Measurements from ENCODE around the gene SLC25A34.

Gene SLC25A34

GRCh38 chr1:15748690-15749398 lies 12.8 kb downstream of the SLC25A34 start:
- Histone ChIP-seq H3K9ac (ENCODE audit: low read depth, low read length) (no peak overlapping the region), H3K9me3 (ENCODE audit: control insufficient read depth, insufficient read depth, low read length) (no peaks in the 10 kb centered on the region), H3K36me3 (ENCODE audit: control insufficient read depth, insufficient read depth, low read length) (no peaks in the 10 kb centered on the region), H3K4me3 (ENCODE audit: low read depth, low read length) (no peak overlapping the region), H3K27me3 (ENCODE audit: control insufficient read depth, insufficient read depth, low read length) (no peaks in the 10 kb centered on the region), H3K4me1 (ENCODE audit: control insufficient read depth, insufficient read depth, low read length) (no peaks in the 10 kb centered on the region)

- no peaks in the 10 kb centered on the region for H3K36me3 ChIP-seq (ENCODE audit: control insufficient read depth, insufficient read depth, low read length)
- H3K9ac ChIP-seq (ENCODE audit: low read depth, low read length) = no peak overlapping the region
- H3K4me1 ChIP-seq (ENCODE audit: control insufficient read depth, insufficient read depth, low read length) = no peaks in the 10 kb centered on the region
- H3K9me3 ChIP-seq (ENCODE audit: control insufficient read depth, insufficient read depth, low read length) = no peaks in the 10 kb centered on the region
- no peaks in the 10 kb centered on the region for H3K27me3 ChIP-seq (ENCODE audit: control insufficient read depth, insufficient read depth, low read length)
- no peak overlapping the region for H3K4me3 ChIP-seq (ENCODE audit: low read depth, low read length)
Measured at GRCh38 chr1:15749399-15750291, 13.6 kb downstream of the SLC25A34 start.

GRCh38 chr1:15750924-15751323 lies 14.9 kb downstream of the SLC25A34 start:
- Histone ChIP-seq H3K4me1 (ENCODE audit: control insufficient read depth, insufficient read depth, low read length) (peaks cover 8% of the 10 kb centered on the region), H3K9ac (ENCODE audit: low read depth, low read length) (no peak overlapping the region), H3K9me3 (ENCODE audit: control insufficient read depth, insufficient read depth, low read length) (no peaks in the 10 kb centered on the region), H3K4me3 (ENCODE audit: low read depth, low read length) (no peak overlapping the region), H3K27me3 (ENCODE audit: control insufficient read depth, insufficient read depth, low read length) (no peaks in the 10 kb centered on the region), H3K36me3 (ENCODE audit: control insufficient read depth, insufficient read depth, low read length) (no peaks in the 10 kb centered on the region)

GRCh38 chr1:15751717-15752116 lies 15.7 kb downstream of the SLC25A34 start:
- Histone ChIP-seq H3K9ac (ENCODE audit: low read depth, low read length) (no peak overlapping the region), H3K4me3 (ENCODE audit: low read depth, low read length) (no peak overlapping the region), H3K27me3 (ENCODE audit: control insufficient read depth, insufficient read depth, low read length) (no peaks in the 10 kb centered on the region), H3K4me1 (ENCODE audit: control insufficient read depth, insufficient read depth, low read length) (peaks cover 13% of the 10 kb centered on the region), H3K9me3 (ENCODE audit: control insufficient read depth, insufficient read depth, low read length) (no peaks in the 10 kb centered on the region), H3K36me3 (ENCODE audit: control insufficient read depth, insufficient read depth, low read length) (no peaks in the 10 kb centered on the region)

GRCh38 chr1:15753776-15754175 lies 17.7 kb downstream of the SLC25A34 start:
- no peak overlapping the region for H3K9ac ChIP-seq (ENCODE audit: low read depth, low read length)
- H3K27me3 ChIP-seq (ENCODE audit: control insufficient read depth, insufficient read depth, low read length) = no peaks in the 10 kb centered on the region
- H3K4me3 ChIP-seq (ENCODE audit: low read depth, low read length) = no peak overlapping the region
- H3K4me1 ChIP-seq (ENCODE audit: control insufficient read depth, insufficient read depth, low read length) = peaks cover 20% of the 10 kb centered on the region
- H3K9me3 ChIP-seq (ENCODE audit: control insufficient read depth, insufficient read depth, low read length) = no peaks in the 10 kb centered on the region
- H3K36me3 ChIP-seq (ENCODE audit: control insufficient read depth, insufficient read depth, low read length) = no peaks in the 10 kb centered on the region

- no peaks in the 10 kb centered on the region for H3K27me3 ChIP-seq (ENCODE audit: control insufficient read depth, insufficient read depth, low read length)
- no peaks in the 10 kb centered on the region for H3K36me3 ChIP-seq (ENCODE audit: control insufficient read depth, insufficient read depth, low read length)
- H3K4me1 ChIP-seq (ENCODE audit: control insufficient read depth, insufficient read depth, low read length) = peaks cover 20% of the 10 kb centered on the region
- H3K4me3 ChIP-seq (ENCODE audit: low read depth, low read length) = no peak overlapping the region
- no peak overlapping the region for H3K9ac ChIP-seq (ENCODE audit: low read depth, low read length)
- H3K9me3 ChIP-seq (ENCODE audit: control insufficient read depth, insufficient read depth, low read length) = no peaks in the 10 kb centered on the region
Measured at GRCh38 chr1:15755021-15755645, 19.1 kb downstream of the SLC25A34 start.

- Histone ChIP-seq H3K36me3 (ENCODE audit: control insufficient read depth, insufficient read depth, low read length) (no peaks in the 10 kb centered on the region), H3K9ac (ENCODE audit: low read depth, low read length) (no peak overlapping the region), H3K27me3 (ENCODE audit: control insufficient read depth, insufficient read depth, low read length) (no peaks in the 10 kb centered on the region), H3K4me1 (ENCODE audit: control insufficient read depth, insufficient read depth, low read length) (peaks cover 20% of the 10 kb centered on the region), H3K4me3 (ENCODE audit: low read depth, low read length) (no peak overlapping the region), H3K9me3 (ENCODE audit: control insufficient read depth, insufficient read depth, low read length) (no peaks in the 10 kb centered on the region)
Measured at GRCh38 chr1:15755646-15756040, 19.6 kb downstream of the SLC25A34 start.

- H3K9ac ChIP-seq (ENCODE audit: low read depth, low read length) = no peak overlapping the region
- H3K9me3 ChIP-seq (ENCODE audit: control insufficient read depth, insufficient read depth, low read length) = no peaks in the 10 kb centered on the region
- no peaks in the 10 kb centered on the region for H3K27me3 ChIP-seq (ENCODE audit: control insufficient read depth, insufficient read depth, low read length)
- no peaks in the 10 kb centered on the region for H3K36me3 ChIP-seq (ENCODE audit: control insufficient read depth, insufficient read depth, low read length)
- H3K4me3 ChIP-seq (ENCODE audit: low read depth, low read length) = no peak overlapping the region
- peaks cover 23% of the 10 kb centered on the region for H3K4me1 ChIP-seq (ENCODE audit: control insufficient read depth, insufficient read depth, low read length)
Measured at GRCh38 chr1:15756143-15757015, 20.3 kb downstream of the SLC25A34 start.

- no peak overlapping the region for H3K9ac ChIP-seq (ENCODE audit: low read depth, low read length)
Measured at GRCh38 chr1:15757016-15757543, 21.0 kb downstream of the SLC25A34 start.

GRCh38 chr1:15757575-15758342 lies 21.7 kb downstream of the SLC25A34 start:
- Histone ChIP-seq H3K9me3 (ENCODE audit: control insufficient read depth, insufficient read depth, low read length) (no peaks in the 10 kb centered on the region), H3K27me3 (ENCODE audit: control insufficient read depth, insufficient read depth, low read length) (no peaks in the 10 kb centered on the region), H3K9ac (ENCODE audit: low read depth, low read length) (peak overlapping the region; percentile 70), H3K36me3 (ENCODE audit: control insufficient read depth, insufficient read depth, low read length) (no peaks in the 10 kb centered on the region), H3K4me1 (ENCODE audit: control insufficient read depth, insufficient read depth, low read length) (peaks cover 23% of the 10 kb centered on the region), H3K4me3 (ENCODE audit: low read depth, low read length) (peak overlapping the region; percentile 73)

More at GRCh38 chr1:15757016-15757543, 21.0 kb downstream of the SLC25A34 start:
- Histone ChIP-seq H3K36me3 (ENCODE audit: control insufficient read depth, insufficient read depth, low read length) (no peaks in the 10 kb centered on the region), H3K4me1 (ENCODE audit: control insufficient read depth, insufficient read depth, low read length) (peaks cover 23% of the 10 kb centered on the region), H3K27me3 (ENCODE audit: control insufficient read depth, insufficient read depth, low read length) (no peaks in the 10 kb centered on the region), H3K4me3 (ENCODE audit: low read depth, low read length) (peak overlapping the region; percentile 73), H3K9me3 (ENCODE audit: control insufficient read depth, insufficient read depth, low read length) (no peaks in the 10 kb centered on the region)

Measured in iPS-15b (cell line).